ENCODE data around the gene ENGASE. TPM values are rescaled to one million over a fixed set of nuclear protein-coding genes. Genes with fewer than 3 reads are reported as not detected.

ENGASE gene
- total and polyA plus RNA-seq, 2 experiments from 2014 or later = 9.0 to 27.1 TPM

GRCh38 chr17:79036181-79036580 lies 38.4 kb upstream of the ENGASE start:
- Mint-ChIP-seq H3K9me3 (no peaks in the 10 kb centered on the region), H3K27ac (no peak overlapping the region), H3K36me3 (ENCODE audit: low read depth) (no peaks in the 10 kb centered on the region), H3K27me3 (ENCODE audit: insufficient read depth, low read depth, poor library complexity) (peaks cover 7% of the 10 kb centered on the region), H3K4me3 (no peak overlapping the region), H3K4me1 (peaks cover 5% of the 10 kb centered on the region)
- Histone ChIP-seq H2AFZ (no peak overlapping the region), H3K4me2 (no peak overlapping the region), H3F3A (replicated peaks; ENCODE audit: low read depth) (no peaks in the 10 kb centered on the region), H3K36me3 (ENCODE audit: insufficient read depth) (no peaks in the 10 kb centered on the region), H3K27ac (ENCODE audit: low read depth) (no peak overlapping the region), H3K79me2 (replicated peaks; ENCODE audit: insufficient read depth) (no peaks in the 10 kb centered on the region), H3K4me1 (ENCODE audit: insufficient read depth) (no peaks in the 10 kb centered on the region), H3K9me2 (ENCODE audit: insufficient read depth) (no peaks in the 10 kb centered on the region), H4K20me1 (replicated peaks; ENCODE audit: insufficient read depth) (no peaks in the 10 kb centered on the region), H3K4me3 (no peak overlapping the region), H3K27me3 (ENCODE audit: insufficient read depth) (no peaks in the 10 kb centered on the region)
- ATAC-seq = no peak
- TF ChIP-seq EZH2 (IDR thresholded peaks at IDR 0.05; ENCODE audit: low read depth, unreplicated experiment) = no peak
- no peak for TF ChIP-seq CTCF (conservative IDR thresholded peaks at IDR 0.05; ENCODE audit: low read depth in 2 of 2)
- no peak for TF ChIP-seq ZNF331 (CRISPR knock-in tag; IDR thresholded peaks at IDR 0.05; ENCODE audit: low read depth)
- no peak for TF ChIP-seq POLR2AphosphoS5 (IDR thresholded peaks at IDR 0.05; ENCODE audit: low read depth)
- TF ChIP-seq JUNB (IDR thresholded peaks at IDR 0.05; ENCODE audit: unreplicated experiment) = no peak
- TF ChIP-seq, protein P1, sequence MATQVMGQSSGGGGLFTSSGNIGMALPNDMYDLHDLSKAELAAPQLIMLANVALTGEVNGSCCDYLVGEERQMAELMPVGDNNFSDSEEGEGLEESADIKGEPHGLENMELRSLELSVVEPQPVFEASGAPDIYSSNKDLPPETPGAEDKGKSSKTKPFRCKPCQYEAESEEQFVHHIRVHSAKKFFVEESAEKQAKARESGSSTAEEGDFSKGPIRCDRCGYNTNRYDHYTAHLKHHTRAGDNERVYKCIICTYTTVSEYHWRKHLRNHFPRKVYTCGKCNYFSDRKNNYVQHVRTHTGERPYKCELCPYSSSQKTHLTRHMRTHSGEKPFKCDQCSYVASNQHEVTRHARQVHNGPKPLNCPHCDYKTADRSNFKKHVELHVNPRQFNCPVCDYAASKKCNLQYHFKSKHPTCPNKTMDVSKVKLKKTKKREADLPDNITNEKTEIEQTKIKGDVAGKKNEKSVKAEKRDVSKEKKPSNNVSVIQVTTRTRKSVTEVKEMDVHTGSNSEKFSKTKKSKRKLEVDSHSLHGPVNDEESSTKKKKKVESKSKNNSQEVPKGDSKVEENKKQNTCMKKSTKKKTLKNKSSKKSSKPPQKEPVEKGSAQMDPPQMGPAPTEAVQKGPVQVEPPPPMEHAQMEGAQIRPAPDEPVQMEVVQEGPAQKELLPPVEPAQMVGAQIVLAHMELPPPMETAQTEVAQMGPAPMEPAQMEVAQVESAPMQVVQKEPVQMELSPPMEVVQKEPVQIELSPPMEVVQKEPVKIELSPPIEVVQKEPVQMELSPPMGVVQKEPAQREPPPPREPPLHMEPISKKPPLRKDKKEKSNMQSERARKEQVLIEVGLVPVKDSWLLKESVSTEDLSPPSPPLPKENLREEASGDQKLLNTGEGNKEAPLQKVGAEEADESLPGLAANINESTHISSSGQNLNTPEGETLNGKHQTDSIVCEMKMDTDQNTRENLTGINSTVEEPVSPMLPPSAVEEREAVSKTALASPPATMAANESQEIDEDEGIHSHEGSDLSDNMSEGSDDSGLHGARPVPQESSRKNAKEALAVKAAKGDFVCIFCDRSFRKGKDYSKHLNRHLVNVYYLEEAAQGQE (IDR thresholded peaks at IDR 0.05; ENCODE audit: unreplicated experiment) = no peak
- TF ChIP-seq, protein P2, sequence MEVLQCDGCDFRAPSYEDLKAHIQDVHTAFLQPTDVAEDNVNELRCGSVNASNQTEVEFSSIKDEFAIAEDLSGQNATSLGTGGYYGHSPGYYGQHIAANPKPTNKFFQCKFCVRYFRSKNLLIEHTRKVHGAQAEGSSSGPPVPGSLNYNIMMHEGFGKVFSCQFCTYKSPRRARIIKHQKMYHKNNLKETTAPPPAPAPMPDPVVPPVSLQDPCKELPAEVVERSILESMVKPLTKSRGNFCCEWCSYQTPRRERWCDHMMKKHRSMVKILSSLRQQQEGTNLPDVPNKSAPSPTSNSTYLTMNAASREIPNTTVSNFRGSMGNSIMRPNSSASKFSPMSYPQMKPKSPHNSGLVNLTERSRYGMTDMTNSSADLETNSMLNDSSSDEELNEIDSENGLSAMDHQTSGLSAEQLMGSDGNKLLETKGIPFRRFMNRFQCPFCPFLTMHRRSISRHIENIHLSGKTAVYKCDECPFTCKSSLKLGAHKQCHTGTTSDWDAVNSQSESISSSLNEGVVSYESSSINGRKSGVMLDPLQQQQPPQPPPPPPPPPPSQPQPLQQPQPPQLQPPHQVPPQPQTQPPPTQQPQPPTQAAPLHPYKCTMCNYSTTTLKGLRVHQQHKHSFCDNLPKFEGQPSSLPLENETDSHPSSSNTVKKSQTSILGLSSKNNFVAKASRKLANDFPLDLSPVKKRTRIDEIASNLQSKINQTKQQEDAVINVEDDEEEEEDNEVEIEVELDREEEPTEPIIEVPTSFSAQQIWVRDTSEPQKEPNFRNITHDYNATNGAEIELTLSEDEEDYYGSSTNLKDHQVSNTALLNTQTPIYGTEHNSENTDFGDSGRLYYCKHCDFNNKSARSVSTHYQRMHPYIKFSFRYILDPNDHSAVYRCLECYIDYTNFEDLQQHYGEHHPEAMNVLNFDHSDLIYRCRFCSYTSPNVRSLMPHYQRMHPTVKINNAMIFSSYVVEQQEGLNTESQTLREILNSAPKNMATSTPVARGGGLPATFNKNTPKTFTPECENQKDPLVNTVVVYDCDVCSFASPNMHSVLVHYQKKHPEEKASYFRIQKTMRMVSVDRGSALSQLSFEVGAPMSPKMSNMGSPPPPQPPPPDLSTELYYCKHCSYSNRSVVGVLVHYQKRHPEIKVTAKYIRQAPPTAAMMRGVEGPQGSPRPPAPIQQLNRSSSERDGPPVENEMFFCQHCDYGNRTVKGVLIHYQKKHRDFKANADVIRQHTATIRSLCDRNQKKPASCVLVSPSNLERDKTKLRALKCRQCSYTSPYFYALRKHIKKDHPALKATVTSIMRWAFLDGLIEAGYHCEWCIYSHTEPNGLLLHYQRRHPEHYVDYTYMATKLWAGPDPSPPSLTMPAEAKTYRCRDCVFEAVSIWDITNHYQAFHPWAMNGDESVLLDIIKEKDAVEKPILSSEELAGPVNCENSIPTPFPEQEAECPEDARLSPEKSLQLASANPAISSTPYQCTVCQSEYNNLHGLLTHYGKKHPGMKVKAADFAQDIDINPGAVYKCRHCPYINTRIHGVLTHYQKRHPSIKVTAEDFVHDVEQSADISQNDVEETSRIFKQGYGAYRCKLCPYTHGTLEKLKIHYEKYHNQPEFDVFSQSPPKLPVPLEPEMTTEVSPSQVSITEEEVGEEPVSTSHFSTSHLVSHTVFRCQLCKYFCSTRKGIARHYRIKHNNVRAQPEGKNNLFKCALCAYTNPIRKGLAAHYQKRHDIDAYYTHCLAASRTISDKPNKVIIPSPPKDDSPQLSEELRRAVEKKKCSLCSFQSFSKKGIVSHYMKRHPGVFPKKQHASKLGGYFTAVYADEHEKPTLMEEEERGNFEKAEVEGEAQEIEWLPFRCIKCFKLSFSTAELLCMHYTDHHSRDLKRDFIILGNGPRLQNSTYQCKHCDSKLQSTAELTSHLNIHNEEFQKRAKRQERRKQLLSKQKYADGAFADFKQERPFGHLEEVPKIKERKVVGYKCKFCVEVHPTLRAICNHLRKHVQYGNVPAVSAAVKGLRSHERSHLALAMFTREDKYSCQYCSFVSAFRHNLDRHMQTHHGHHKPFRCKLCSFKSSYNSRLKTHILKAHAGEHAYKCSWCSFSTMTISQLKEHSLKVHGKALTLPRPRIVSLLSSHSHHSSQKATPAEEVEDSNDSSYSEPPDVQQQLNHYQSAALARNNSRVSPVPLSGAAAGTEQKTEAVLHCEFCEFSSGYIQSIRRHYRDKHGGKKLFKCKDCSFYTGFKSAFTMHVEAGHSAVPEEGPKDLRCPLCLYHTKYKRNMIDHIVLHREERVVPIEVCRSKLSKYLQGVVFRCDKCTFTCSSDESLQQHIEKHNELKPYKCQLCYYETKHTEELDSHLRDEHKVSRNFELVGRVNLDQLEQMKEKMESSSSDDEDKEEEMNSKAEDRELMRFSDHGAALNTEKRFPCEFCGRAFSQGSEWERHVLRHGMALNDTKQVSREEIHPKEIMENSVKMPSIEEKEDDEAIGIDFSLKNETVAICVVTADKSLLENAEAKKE (CRISPR knock-in tag; IDR thresholded peaks at IDR 0.05) = no peak
- TF ChIP-seq ETS1 (IDR thresholded peaks at IDR 0.05) = no peak
- TF ChIP-seq NANOG (IDR thresholded peaks at IDR 0.05; ENCODE audit: borderline replicate concordance) = no peak
- TF ChIP-seq EZH2phosphoT487 (IDR thresholded peaks at IDR 0.05; ENCODE audit: unreplicated experiment) = no peak
- TF ChIP-seq ZNF114 (CRISPR knock-in tag; IDR thresholded peaks at IDR 0.05) = no peak
- no peak for TF ChIP-seq STAT1 (IDR thresholded peaks at IDR 0.05; ENCODE audit: unreplicated experiment)
- no peak for TF ChIP-seq CREB1 (CRISPR knock-in tag; IDR thresholded peaks at IDR 0.05; ENCODE audit: low read depth)
- DNase-seq (ENCODE audit: low spot score) = no peak

All from GM23338 (cell line).